HFF-Myc (cell line): ENCODE data around the gene ZNRD2.

ENCODE experiments used
- DNase-seq: peaks from one replicate; pipeline ENCODE4 v3.0.0-alpha.2; 2011; ENCODE audit warnings: low read depth; ENCODE audit errors: extremely low read depth
- H3K4me3 ChIP-seq: replicated peaks from 2 replicates; pipeline ENCODE4 v1.5.1; 2011; ENCODE audit warnings: low read depth, mild to moderate bottlenecking, control low read depth, low read length
- CTCF ChIP-seq: IDR thresholded peaks from 2 replicates; pipeline ENCODE4 v1.5.1; 2012; ENCODE audit warnings: mild to moderate bottlenecking, low read depth, low read length, control low read depth; ENCODE audit errors: missing control alignments

The ZNRD2 gene

GRCh38 chr11:65580031-65580692, 9.9 kb downstream of the ZNRD2 start:
- no peak for TF ChIP-seq CTCF
- DNase-seq, result no peak

GRCh38 chr11:65580756-65581155, 10.5 kb downstream of the ZNRD2 start:
- no peak overlapping the region for H3K4me3 ChIP-seq
- TF ChIP-seq CTCF, result no peak
- no peak for DNase-seq

More at GRCh38 chr11:65580031-65580692, 9.9 kb downstream of the ZNRD2 start:
- no peak overlapping the region for H3K4me3 ChIP-seq

GRCh38 chr11:65581928-65582327, 11.7 kb downstream of the ZNRD2 start:
- TF ChIP-seq CTCF, result no peak
- no peak overlapping the region for H3K4me3 ChIP-seq
- DNase-seq, result no peak

GRCh38 chr11:65583589-65583988, 13.3 kb downstream of the ZNRD2 start:
- no peak for TF ChIP-seq CTCF
- no peak overlapping the region for H3K4me3 ChIP-seq
- no peak for DNase-seq

GRCh38 chr11:65584106-65584505, 13.8 kb downstream of the ZNRD2 start:
- no peak overlapping the region for H3K4me3 ChIP-seq
- no peak for DNase-seq
- no peak for TF ChIP-seq CTCF

GRCh38 chr11:65584723-65585171, 14.5 kb downstream of the ZNRD2 start:
- DNase-seq, result no peak
- H3K4me3 ChIP-seq, result no peak overlapping the region

More at GRCh38 chr11:65584723-65585171, 14.5 kb downstream of the ZNRD2 start:
- no peak for TF ChIP-seq CTCF
